Astrocyte (in vitro differentiated cells and primary cell): ENCODE results near the gene MOSMO.

Source experiments
- CTCF ChIP-seq: IDR thresholded peaks from 2 replicates; pipeline ENCODE4 v1.5.1; 2011; ENCODE audit warnings: low read depth, mild to moderate bottlenecking, inconsistent platforms, low read length, moderate library complexity; ENCODE audit not compliant: insufficient read depth
- EZH2 ChIP-seq: IDR thresholded peaks from 2 replicates; pipeline ENCODE4 v1.6.1; 2012; ENCODE audit warnings: mild to moderate bottlenecking, low read length, inconsistent platforms; ENCODE audit not compliant: insufficient read depth

GRCh38 chr16:22007159-22007508, 777 bp upstream of the MOSMO start:
- TF ChIP-seq CTCF = no peak
- no peak for TF ChIP-seq EZH2
